Chondrocyte (in vitro differentiated cells): ENCODE data around the gene ATP1B1. TPM values are rescaled to one million over a fixed set of nuclear protein-coding genes. Genes with fewer than 3 reads are reported as not detected.

Experiments
- DNase-seq: peaks from one replicate; pipeline ENCODE4 v3.0.0; 2021; ENCODE audit warnings: mixed read lengths, low spot score
- H3K27ac Mint-ChIP-seq: one replicate; pipeline ENCODE4 v1.8.0; 2021; ENCODE audit warnings: mild to moderate bottlenecking, moderate library complexity, mixed read lengths; ENCODE audit not compliant: unreplicated experiment
- H3K27me3 Mint-ChIP-seq: 2 replicates; pipeline ENCODE4 v1.8.0; 2021; ENCODE audit warnings: low read depth, mixed read lengths
- H3K36me3 Mint-ChIP-seq: 2 replicates; pipeline ENCODE4 v1.8.0; 2021; ENCODE audit warnings: low read depth, mixed read lengths
- H3K4me1 Mint-ChIP-seq: 2 replicates; pipeline ENCODE4 v1.8.0; 2021; ENCODE audit warnings: low read depth, mild to moderate bottlenecking, mixed read lengths
- H3K4me3 Mint-ChIP-seq: one replicate; pipeline ENCODE4 v1.8.0; 2021; ENCODE audit warnings: mild to moderate bottlenecking, moderate library complexity, mixed read lengths; ENCODE audit not compliant: unreplicated experiment
- H3K9me3 Mint-ChIP-seq: 2 replicates; pipeline ENCODE4 v1.8.0; 2021; ENCODE audit warnings: low read depth, mixed read lengths
- total RNA-seq: library from RNA; stranded (reverse); gene quantifications from 3 replicates; pipeline ENCODE4 v1.2.1, GENCODE V29; 2021
- TF ChIP-seq, protein P1 (sequence below): fragments of 200-600 bp; sonication (generic); IDR thresholded peaks from 2 replicates; pipeline ENCODE4 v1.5.0; 2021; ENCODE audit warnings: antibody characterized with exemption, mild to moderate bottlenecking, moderate library complexity

Gene ATP1B1
- total RNA-seq, 1 donor from 2014 or later, result 104 TPM

GRCh38 chr1:169081503-169082123 is 24.9 kb upstream of the ATP1B1 start:
- H3K4me3 Mint-ChIP-seq, result no peak overlapping the region
- H3K27ac Mint-ChIP-seq, result peak overlapping the region; percentile 75
- TF ChIP-seq, protein P1, sequence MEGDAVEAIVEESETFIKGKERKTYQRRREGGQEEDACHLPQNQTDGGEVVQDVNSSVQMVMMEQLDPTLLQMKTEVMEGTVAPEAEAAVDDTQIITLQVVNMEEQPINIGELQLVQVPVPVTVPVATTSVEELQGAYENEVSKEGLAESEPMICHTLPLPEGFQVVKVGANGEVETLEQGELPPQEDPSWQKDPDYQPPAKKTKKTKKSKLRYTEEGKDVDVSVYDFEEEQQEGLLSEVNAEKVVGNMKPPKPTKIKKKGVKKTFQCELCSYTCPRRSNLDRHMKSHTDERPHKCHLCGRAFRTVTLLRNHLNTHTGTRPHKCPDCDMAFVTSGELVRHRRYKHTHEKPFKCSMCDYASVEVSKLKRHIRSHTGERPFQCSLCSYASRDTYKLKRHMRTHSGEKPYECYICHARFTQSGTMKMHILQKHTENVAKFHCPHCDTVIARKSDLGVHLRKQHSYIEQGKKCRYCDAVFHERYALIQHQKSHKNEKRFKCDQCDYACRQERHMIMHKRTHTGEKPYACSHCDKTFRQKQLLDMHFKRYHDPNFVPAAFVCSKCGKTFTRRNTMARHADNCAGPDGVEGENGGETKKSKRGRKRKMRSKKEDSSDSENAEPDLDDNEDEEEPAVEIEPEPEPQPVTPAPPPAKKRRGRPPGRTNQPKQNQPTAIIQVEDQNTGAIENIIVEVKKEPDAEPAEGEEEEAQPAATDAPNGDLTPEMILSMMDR, result peak; percentile 53

GRCh38 chr1:169085911-169086310 is 20.6 kb upstream of the ATP1B1 start:
- DNase-seq, result no peak
- H3K27me3 Mint-ChIP-seq, result no peaks in the 10 kb centered on the region
- H3K9me3 Mint-ChIP-seq, result no peaks in the 10 kb centered on the region
- no peaks in the 10 kb centered on the region for H3K36me3 Mint-ChIP-seq
- H3K27ac Mint-ChIP-seq, result no peak overlapping the region
- TF ChIP-seq, protein P1, result no peak
- H3K4me1 Mint-ChIP-seq, result peaks cover 25% of the 10 kb centered on the region
- H3K4me3 Mint-ChIP-seq, result no peak overlapping the region

More at GRCh38 chr1:169081503-169082123, 24.9 kb upstream of the ATP1B1 start:
- DNase-seq, result no peak
- H3K4me1 Mint-ChIP-seq, result peaks cover 20% of the 10 kb centered on the region
- no peaks in the 10 kb centered on the region for H3K9me3 Mint-ChIP-seq
- H3K36me3 Mint-ChIP-seq, result no peaks in the 10 kb centered on the region
- no peaks in the 10 kb centered on the region for H3K27me3 Mint-ChIP-seq

DNA sequence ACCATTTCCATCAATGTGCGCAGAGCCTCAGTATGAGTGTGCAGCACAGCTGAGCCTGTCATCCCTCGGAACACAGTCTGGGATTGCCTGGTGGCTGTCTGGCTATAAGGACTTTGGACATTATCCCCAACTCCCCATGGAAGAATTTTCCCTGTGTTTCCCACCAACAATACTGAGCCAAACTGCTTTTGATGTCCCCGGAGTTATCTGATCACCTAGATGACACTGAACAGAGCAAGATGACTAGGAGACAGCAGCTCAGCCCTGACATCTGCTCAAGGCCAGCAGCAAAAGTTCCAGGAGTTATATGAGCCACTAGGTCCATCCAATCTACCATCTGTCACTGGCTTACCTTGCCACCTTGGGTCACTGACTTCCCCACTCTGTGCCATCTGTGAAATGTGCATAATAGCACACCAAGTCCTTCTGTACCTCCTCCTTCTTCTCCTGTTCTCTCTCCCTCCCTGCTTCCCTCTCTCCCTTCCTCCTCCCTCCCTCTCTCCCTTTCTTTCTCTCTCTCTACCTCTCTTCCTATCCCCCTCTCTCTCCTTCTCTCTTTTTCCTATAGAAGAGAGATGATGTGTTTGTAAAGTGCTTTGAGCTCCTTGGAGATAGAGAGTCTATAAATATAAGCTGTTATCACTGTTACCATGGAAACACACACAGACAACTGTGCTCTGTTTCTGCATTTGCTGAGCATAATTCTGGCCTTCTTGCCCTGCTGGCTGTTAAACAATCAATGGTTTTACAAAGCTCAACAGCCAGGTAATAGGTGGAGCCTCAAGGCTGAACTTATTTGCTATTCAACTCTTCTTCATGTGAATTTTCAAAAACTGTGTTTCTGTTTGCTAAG is 19.7 kb upstream of the ATP1B1 start:
- no peaks in the 10 kb centered on the region for H3K9me3 Mint-ChIP-seq
- no peaks in the 10 kb centered on the region for H3K36me3 Mint-ChIP-seq
- H3K4me1 Mint-ChIP-seq, result peaks cover 16% of the 10 kb centered on the region

DNA sequence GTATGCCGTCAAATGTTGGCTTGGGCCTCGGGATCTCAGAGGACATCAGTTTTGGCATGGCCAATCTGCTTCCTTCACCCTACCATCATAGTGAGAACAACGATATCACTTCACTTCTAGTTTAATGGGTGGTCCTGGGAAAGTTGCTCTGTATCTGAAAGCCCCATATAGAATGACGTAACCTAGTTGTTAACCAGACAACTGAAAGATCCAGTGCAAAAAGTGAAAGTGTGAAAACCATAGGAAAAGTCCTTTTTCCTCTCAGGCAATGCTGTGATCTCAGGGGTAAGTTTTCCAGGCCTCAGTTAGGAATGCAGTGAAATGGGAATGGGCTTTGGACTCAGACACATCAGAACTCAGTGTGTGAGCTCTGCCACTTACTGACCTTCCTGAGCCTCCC is 18.6 kb upstream of the ATP1B1 start:
- Mint-ChIP-seq H3K4me1 (peaks cover 13% of the 10 kb centered on the region), H3K9me3 (no peaks in the 10 kb centered on the region), H3K27me3 (no peaks in the 10 kb centered on the region), H3K36me3 (no peaks in the 10 kb centered on the region), H3K27ac (no peak overlapping the region), H3K4me3 (no peak overlapping the region)
- no peak for DNase-seq
- TF ChIP-seq, protein P1, result no peak

More for the DNA sequence above, 19.7 kb upstream of the ATP1B1 start:
- TF ChIP-seq, protein P1, result no peak
- no peak for DNase-seq
- Mint-ChIP-seq H3K27ac (peak overlapping the region; percentile 64), H3K27me3 (no peaks in the 10 kb centered on the region), H3K4me3 (no peak overlapping the region)

DNA sequence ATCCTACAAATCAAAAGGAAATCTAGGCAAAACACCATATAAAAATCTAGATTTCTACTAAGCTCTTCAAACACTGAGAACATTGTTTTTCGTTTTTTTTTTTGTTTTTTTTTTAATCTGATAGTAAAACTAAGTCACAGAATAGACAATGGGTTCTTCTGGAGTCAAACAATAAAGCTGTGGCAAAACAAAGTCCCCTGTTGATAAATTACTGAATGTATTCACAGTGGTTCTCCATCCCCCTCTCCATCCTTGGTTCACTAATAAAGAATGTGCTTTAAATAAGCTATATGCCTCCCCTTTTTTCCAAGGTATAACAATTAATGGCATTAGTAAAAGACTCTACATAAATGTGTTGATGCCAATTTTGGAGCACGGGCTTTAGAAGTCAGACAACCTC is 16.7 kb upstream of the ATP1B1 start:
- Mint-ChIP-seq H3K9me3 (no peaks in the 10 kb centered on the region), H3K27ac (no peak overlapping the region), H3K27me3 (no peaks in the 10 kb centered on the region), H3K4me3 (no peak overlapping the region), H3K4me1 (peaks cover 10% of the 10 kb centered on the region), H3K36me3 (no peaks in the 10 kb centered on the region)
- DNase-seq, result no peak
- TF ChIP-seq, protein P1, result no peak
